Glomerular visceral epithelial cell (primary cell): ENCODE results near the gene GOLGA6L2.
A peak's percentile ranks its signal among the peaks of the same experiment; 100 is the strongest.
"Not testable (repeated sequence)": the region's sequence is repeated elsewhere in the genome, so short reads cannot be mapped to it uniquely, and the experiment has no call there.

Experiments used
- DNase-seq: peaks from one replicate; pipeline ENCODE4 v3.0.0-alpha.2; 2016; ENCODE audit errors: extremely low spot score

GOLGA6L2 gene

DNA sequence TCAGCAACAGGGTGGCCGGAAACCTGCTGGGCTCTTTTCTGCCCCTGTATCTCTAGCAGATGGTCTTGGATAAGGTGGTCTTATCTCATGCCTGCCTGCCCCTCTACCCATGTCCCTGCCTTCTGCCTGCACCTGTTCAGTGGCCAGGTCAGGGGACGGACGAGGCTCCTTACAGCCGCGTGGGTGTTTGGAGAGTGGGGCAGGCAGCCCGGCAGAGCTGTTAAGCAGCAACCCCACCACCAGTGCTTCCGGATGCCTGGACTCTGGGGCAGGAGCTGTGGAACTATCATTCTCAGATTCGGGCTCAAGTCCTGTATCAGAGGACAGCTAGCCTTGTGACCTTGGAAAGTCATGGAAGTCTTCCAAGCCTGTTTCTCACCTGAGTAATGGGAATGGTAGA, 21.7 kb downstream of the GOLGA6L2 start:
- not testable (repeated sequence) for DNase-seq

DNA sequence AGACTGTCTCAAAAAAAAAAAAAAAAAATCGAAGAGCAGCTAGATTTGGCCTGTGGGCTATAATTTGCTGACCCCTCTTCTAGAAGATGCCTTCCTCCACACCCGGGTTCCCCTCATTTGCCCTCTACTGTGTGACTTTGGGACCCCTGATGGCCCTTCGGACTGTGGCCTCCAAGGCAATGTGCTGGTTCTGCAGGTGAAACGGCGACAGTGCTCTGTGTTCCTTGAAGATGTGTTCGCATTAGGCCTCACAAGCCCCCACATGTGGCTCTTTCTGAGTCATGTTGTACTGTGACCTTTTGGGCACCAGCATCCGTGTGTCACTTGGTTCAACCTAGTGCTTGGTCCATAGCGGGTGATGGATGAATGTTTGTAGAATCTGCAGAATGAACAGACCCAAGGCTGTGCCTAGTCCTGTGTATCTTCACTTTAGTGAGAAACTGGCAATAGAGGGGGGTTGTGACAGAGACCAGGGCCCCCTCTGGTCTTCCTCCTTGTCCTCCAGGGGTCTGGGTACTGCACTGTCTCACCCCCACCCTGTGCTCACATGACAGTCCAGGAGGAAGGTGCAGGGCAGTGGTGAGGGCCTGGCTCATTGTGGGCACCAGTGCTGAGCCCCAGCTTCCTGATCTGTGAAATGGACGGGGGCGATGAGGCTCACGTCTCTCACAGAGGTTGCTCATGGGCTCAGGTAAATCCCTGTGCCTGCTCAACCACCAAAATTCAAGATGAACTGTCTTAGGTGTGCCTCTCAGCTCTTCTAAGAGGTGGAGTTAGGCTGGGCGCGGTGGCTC, 22.7 kb downstream of the GOLGA6L2 start:
- DNase-seq: no peak

DNA sequence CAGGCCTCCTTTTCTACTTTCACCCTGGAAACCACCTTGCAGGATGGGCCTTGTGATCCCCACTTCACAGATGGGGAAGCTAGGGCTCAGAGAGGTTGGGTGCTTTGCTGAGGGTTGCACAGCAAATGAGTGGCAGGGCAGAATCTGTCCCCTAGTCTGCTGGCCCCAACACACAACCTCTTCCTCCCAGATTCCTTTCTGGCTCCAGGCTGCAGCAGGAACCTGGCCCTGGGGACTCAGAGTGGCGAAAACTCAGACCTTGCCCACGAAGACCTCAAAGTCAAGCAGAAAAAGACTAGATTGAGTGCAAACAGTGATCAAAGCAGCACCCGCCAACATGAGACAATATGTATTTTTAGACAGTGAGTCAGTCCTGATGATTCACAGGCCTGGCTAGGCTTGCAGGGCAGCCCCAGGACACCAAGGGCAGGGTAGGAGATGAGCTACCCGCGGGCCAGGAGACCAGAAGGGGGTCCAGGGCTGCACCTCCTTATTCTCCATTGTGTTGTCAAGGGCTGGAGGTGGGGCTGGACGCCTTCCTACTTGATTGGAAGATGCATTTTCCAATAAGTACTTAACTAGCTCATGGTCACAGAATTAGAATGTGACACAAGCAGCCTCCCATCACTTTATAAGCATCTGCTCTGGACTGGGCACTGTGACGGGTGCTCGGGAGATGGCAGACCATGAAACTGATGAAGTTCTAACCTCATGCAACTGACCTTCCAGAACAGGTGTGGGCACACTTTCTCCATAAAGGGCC, 23.9 kb downstream of the GOLGA6L2 start:
- DNase-seq: peak; percentile 15

DNA sequence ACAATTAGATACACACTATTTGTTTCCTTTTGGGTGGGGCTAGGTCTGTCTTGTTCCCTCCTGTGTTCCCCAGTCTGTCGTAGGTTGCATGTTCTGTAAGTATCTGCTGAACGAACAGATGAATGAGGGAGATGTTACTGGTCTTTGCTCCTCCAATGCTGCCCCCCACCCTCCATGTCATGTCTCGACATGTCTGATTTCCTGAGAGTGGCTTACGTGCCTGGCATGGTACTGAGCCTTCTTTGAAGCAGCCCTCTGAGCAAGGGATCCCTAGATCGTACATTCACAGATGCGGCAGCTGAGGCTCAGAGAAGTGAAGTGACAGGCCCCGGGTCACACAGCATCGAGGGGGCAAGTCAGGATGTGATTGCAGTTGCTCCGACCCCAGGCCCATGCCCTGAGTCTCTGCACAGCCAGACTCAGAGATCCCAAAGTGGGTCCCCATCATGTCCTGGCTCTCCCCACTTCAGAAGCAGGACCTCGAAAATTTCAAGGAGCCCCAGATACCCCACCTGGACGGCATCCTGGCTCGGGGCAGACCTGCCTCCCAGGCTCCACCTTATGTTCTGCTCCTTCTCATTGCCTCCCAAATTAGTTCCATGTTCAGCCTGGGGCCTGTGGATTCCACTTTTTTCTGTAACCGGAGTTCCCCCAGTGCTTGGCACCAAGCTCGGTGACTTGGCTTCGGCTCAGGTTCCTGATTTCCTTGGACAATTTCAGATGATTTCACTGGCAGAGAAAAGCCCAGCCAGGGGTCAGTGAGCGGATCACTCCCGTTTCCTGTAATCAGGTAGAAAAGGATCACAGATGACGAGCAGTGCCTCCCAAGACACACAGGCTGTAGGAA, 24.7 kb downstream of the GOLGA6L2 start:
- peak; percentile 6 for DNase-seq

DNA sequence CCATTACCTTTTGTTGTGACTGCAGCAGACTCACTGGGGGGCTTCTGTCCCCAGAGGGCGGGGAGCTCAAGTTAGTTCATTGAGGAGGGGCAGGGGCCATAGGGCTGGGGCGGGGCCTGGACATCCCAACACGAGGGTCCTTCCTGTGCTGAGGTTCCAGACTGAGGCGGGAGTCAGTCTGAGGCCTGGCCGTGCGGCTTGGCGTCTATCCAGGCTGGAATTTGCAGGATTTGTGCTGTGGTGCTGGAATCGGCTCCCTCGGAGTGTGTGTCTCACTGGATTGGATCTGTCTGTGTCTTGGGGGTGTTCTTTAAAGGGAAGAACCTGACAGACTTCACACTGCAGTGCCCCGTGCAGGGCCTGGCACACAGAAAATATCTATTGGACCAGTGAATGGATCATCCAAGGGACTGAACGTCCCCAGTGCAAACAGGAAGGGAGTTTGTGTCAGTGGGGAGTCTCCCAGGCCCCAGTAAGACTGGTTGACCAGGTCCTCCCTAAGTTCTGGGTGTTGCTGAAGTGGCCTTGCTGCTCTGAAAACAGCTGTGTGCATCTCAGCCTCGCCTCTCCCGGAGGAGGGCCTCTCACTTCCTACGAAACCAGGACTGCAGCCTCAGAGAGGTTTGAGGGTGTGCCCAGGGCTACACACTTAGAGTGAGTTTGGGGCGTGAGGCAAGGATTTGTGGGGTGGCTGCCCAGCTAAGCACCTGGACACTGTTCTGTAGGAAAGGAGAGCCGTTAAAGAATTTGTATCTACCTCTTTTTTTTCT, 26.1 kb downstream of the GOLGA6L2 start:
- DNase-seq: peak; percentile 12

DNA sequence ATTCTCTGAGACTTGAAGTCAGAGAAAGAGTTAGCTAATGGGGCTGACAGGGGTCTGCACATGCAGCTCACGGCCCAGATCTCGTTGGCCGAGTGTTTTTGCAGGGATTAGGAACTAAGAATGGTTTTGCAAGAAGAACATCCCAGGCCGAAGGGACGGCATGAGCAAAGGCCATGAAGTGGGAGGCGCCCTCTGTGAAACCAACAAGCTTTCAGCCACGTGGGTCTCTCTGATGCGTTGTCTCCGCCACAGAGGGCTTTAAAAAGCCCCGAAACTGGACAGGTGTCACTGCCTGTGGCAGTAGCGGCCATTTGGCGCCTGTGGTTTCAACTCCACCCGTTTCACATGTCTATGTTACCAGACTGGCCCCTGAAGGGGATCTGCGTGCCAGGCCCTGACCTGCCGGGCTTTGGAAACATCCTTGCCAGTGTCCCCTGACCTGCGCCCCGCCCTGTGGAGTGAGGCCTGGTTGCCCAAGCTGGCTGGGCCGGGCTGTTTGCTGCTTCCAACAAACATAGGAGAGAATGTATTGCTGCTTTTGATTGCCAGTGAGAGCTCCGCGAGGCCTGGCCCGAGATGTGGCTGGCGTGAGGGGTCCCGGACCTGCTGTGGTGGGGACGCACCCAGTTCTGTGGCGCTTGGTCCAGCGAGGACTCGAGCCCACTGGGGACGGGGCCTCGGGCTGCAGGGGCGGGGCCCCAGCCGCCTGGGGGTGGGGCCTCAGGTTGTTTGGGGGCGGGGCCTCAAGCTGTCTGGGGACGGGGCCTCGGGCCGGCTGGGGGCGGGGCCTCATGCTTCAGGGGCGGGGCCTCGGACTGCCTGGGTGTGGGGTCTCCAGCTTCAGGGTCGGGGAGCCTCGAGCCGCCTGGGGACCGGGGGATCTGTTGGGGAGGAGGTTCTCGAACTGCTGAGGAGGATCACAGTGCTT, 30.4 kb downstream of the GOLGA6L2 start:
- DNase-seq: no peak

DNA sequence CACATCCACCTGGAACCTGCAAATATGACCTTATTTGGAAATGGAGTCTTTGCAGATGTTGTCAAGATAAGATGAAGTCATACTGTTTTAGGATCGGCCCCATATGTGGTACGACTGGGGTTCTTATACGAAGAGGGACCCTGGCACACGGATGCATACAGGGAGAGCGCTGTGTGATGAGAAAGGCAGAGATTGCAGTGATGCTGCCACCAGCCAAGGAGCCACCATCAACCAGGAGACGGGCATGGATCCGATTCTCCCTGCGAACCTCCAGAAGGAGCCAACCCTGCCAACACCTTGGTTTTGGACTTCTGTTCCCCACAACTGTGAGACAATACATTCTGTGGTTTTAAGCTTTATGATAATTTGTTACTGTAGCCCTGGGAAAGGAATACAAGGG, 31.2 kb downstream of the GOLGA6L2 start:
- DNase-seq: not testable (repeated sequence)

DNA sequence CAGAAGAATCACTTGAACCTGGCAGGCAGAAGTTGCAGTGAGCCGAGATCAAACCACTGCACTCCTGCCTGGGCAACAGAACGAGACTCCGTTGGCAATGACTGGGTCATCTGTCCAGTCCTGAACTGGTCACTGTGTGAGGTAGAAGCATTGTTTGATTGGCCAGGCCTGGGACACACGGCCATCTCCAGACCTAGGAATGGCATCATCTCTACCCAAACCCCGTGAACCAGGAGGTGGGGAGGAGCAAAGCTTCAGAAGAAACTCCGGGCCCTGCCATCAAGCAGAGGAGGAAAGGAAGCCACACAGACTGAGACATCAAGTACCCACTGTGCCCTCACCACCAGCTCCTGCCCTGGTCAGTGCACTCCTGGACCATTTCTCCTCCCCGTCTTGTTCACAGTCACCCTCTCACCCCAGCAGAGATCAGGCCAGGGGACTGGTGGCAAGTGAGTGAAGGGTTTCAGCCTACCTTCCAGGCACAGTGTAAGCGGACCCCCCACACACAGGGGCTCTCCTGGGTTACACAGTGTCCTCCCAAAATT, 31.6 kb downstream of the GOLGA6L2 start:
- DNase-seq: no peak

DNA sequence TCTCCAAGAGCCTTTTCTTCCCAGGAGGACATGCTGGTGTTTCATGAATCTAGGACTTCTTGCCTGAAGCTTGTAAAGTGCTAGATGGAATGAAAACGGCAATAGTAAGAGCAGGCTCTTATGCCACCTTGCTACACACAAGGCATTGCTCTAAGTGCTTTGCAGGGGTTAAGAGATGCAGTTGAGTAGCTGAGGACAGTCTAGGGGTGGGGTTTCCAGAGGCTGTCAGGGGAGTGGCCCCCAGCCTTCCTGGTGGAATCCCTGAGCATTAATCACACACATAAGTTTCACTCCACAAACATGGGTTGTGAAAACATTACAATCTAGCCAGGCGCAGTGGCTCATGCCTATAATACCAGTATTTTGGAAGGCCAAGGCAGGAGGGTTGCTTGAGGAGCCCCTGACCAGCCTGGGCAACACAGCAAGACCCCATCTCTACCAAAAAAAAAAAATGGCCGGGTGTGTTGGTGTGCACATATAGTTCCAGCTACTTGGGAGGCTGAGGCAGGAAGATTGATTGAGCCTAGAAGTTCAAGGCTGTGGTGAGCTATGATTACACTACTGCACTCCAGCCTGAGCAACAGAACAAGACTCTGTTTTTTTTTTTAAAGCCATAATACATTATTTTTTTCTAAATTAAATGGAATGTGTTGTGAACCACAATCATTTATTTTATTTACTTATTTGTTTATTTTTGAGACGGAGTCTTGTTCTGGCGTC, 34.0 kb downstream of the GOLGA6L2 start:
- not testable (repeated sequence) for DNase-seq

DNA sequence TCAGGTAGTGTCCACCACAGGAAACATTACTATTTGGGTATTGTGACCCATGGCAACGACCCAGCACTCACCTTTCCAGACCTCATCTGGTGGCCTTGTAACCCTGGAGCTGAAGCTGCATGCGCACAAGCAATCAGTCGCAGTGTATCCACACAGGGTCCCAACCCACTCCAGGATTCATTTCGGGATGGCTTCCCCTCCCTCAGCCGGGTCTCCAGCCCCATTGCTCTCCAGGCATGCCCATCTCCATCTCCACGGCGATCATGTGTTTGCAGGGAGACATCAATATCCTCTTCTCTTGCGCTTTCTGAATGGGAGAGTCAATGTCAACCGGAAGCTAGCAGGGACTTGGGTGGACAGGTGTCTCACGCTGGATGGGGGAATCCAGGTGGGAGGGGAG, 35.2 kb downstream of the GOLGA6L2 start:
- DNase-seq: no peak

DNA sequence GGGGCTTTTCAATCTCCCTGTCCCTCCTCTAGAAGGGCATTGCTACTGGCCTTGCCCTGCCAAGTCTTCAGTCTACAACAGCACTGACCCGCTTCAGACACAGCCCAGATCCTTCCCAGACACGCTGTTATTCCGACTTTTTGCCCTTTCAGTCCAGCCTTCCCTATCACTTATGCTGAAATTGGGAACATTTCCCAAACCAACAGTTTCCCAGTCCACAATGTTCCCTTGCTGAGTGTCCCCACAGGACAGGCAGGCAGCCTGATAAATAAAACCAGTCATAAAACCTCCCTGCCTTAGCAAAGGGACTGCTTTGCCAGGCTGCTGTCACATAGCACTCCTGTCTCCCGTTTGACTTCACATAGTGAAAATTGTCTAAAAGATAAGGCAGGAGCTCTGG, 43.5 kb downstream of the GOLGA6L2 start:
- no peak for DNase-seq

DNA sequence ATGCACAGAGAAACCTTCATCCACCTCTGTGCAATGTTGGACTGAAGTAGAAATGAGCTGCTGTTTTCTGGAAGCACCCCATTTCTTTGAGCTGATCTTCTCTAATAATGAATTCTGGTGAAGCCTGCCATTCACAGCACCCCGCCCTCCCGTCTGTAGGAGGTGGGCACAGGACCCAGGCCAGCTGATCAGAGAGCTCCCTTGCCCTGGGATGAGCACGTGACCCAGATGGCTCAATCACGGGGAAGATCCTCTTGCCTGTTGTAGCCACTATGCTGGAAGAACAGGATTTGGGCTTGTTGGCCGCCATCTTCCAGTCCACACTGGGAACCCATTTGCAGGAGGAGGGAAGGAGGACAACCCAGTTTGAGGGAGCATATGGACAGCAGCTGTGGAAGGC, 44.5 kb downstream of the GOLGA6L2 start:
- no peak for DNase-seq

DNA sequence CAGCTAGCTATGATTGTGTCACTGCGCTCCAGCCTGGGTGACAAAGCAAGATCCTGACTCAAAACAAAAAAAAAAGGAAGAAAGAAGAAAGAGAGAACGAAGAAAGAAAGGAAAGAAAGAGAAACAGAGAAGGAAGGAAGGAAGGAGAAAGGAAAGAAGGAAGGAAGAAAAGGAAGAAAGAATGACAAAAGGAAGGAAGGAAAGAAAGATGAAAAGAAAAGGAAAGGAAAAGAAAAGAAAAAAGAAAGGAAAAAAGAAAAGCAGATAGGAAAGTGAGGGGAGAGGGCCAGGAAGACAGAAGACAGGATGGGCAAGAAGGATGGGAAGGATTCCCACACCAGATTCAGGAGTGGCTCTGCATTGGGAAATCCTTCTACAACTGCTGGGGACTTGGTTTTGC, 44.9 kb downstream of the GOLGA6L2 start:
- DNase-seq: no peak

DNA sequence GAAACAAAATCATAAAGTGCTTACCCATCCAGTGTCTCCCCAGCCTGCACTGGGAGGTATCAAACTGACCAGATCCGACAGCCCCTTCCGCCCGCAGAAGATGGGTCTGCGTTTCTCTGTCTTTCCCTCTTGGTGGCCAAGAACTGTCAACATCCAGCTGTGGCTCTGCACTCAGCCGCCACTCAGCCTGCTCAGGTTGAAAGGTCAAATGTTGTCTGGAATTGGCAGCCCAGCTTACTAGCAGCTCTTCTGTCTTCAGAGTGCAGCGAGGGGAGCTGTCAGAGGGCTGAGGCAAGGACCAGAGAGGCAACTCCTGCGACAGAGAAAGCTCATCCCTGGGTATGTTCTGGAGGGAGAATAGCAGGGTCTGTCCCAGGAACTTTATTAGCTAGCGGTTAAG, 45.4 kb downstream of the GOLGA6L2 start:
- DNase-seq: no peak

DNA sequence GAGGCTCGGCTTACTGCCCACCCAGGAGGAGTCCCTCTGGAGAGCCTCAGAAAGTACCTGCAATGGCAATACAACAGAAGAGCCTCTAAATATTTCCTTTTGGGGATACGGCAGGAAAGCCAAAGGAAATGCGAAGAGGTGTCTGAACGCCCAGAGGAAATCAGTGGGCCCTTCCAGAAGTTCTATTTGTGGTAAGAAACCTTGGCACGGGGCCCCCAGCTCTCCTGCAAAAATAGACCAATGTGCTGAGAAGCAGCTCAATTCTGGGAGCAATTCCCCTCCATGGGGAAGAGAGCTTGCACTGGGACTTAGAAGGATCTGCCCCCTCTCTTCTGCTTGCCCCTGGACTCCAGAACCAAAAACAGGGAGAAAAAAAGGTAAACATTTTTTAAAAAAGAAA, 47.8 kb downstream of the GOLGA6L2 start:
- DNase-seq: not testable (repeated sequence)

DNA sequence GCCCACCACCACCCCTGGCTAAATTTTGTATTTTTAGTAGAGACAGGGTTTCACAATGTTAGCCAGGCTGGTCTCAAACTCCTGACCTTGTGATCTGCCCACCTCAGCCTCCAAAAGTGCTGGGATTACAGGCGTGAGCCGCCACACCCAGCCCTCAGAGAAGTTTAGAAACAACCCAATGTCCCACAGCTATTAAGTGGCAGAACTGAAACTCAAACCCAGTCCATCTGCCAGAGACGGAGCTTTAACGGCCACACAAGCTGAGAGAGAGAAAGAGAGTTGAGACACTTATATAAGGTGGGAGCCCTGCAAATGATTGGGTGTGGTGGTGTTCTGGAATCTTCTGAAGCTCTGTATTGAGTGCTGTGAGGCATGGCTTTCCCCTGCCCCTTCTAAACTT, 48.7 kb downstream of the GOLGA6L2 start:
- DNase-seq: not testable (repeated sequence)

DNA sequence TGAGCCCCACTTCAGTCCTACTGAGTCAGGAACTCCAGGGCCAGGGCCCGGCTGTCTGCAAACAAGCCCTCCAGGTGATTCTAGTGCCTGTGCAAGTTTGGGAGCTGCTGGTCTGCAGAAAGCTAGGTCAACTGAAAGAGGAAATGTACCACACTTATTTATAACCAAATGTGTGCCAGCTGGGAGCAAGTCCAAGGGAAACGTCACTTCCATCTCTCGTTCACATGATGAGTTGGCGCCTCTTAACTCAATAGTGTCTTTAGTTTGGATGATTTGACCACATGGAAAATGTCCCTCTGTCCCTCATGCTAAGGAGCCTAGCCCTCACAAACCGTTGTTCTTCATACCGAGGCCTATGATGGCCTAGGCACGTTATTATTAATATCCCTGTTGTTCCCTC, 49.3 kb downstream of the GOLGA6L2 start:
- DNase-seq: no peak

DNA sequence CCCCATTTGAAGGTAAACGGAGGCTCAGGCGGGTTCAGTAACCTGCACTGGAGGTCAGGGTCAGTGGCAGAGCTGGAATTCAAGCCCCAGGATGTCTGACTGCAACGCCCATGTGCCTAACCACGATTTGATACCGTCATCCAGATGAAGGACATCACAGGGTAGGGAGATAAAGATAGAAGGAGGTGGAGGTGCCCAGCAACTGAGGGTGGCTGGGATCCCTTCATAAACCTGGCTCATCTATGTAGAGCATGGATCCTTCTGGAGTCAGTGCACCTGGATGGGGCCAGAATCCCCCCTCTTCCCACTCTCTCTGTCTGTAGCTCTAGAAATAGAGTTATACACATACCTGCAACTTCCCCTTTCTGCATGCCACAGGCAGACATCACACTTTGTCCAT, 51.2 kb downstream of the GOLGA6L2 start:
- DNase-seq: no peak

DNA sequence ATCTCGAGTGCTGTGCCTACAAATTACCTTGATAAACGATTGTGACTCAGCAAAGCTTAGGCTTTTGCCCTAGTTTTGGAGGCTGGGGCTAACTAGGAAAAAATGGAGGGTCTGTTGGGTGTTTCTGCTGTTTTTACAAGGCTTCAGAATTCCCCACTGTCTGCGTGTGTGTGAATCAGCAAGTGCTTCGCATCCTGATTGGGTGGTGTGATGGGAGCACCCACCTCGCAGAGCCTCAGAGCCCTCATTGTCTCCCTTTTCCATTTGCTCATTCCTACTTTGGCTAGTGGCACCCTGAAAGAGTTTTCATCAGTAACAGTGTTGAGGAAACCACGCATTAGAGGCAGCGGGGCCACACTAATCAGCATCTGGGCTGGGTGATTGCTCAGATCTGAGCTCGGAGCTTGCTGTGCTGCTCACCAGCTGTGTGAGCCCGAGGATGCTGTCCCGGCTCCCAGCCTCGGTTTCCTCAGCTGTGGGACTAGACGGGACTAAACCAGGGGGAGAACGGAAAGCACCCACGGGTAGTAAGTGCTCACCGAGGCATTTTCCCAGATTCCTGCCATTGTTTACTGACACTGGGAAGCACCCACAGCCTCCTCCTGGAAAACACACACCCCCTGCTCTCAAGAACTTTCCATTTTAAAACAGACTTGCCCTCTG, 51.9 kb downstream of the GOLGA6L2 start:
- no peak for DNase-seq
